Activated T-cell treated with anti-CD3 and anti-CD28 coated beads, Interleukin-2, amount 50 U/mL, for 72 hours (primary cell): ENCODE data around the gene CYP26C1. TPM values are rescaled to one million over a fixed set of nuclear protein-coding genes. Genes with fewer than 3 reads are reported as not detected.

Experiments
- ATAC-seq, 2 donors: fragments of 150-1000 bp; cut with Tn5 transposase; replicated peaks in 1 of 2; 2 replicates each; pipeline ENCODE4 v1.10.0; 2021; ENCODE audit warnings: moderate library complexity in 2 of 2, mild to moderate bottlenecking in 1 of 2
- DNase-seq, 2 donors: peaks; one replicate each; pipeline ENCODE4 v3.0.0; 2021 to 2022; ENCODE audit warnings: mixed read lengths in 1 of 2
- H3K27ac Mint-ChIP-seq: one replicate; pipeline ENCODE4 v1.8.0; 2022; ENCODE audit warnings: mild to moderate bottlenecking, moderate library complexity, mixed read lengths
- H3K27me3 Mint-ChIP-seq: one replicate; pipeline ENCODE4 v1.8.0; 2022; ENCODE audit warnings: low read depth, mixed read lengths
- H3K36me3 Mint-ChIP-seq, 2 donors: one replicate each; pipeline ENCODE4 v1.8.0; 2022; ENCODE audit warnings: mixed read lengths in 2 of 2, mild to moderate bottlenecking in 1 of 2; ENCODE audit not compliant: insufficient read depth in 2 of 2
- H3K4me1 Mint-ChIP-seq: one replicate; pipeline ENCODE4 v1.8.0; 2022; ENCODE audit warnings: low read depth, mixed read lengths
- H3K4me3 Mint-ChIP-seq, 2 donors: one replicate each; pipeline ENCODE4 v1.8.0; 2022; ENCODE audit warnings: mild to moderate bottlenecking in 2 of 2, mixed read lengths in 2 of 2, moderate library complexity in 2 of 2
- H3K9me3 Mint-ChIP-seq, 2 donors: one replicate each; pipeline ENCODE4 v1.8.0; 2022; ENCODE audit warnings: mixed read lengths in 2 of 2
- total RNA-seq, 2 donors: library from RNA; stranded (reverse); gene quantifications; one replicate each; pipeline ENCODE4 v1.2.3, GENCODE V29; 2022

The CYP26C1 gene
- total RNA-seq, 2 donors from 2014 or later: 0.05 TPM; not detected in 1

DNA sequence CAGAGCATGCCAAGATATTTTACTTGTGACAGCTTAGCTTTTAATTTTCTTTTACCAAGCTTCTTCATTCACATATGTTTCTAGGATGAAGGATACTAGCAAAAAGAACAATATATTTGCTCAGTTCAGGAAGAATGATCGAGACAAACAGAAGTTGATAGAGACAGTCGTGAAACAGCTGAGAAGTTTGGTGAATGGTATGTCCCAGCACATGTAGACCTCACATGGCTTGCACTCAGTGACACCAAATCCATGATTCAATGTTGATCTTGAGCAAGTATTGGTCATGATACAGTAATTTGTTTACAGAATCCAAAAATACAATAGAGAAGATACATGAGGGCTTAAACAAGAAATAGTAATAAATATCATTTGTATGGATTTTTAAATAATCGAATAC, 2.5 kb upstream of the CYP26C1 start:
- Mint-ChIP-seq H3K9me3 (no peaks in the 10 kb centered on the region), H3K36me3 (peaks cover 0 to 2% of the 10 kb centered on the region in 2 donors), H3K27ac (no peak overlapping the region), H3K4me1 (peaks cover 13% of the 10 kb centered on the region), H3K4me3 (no peak overlapping the region), H3K27me3 (peaks cover 24% of the 10 kb centered on the region)
- DNase-seq (no peak), ATAC-seq (no peak)

DNA sequence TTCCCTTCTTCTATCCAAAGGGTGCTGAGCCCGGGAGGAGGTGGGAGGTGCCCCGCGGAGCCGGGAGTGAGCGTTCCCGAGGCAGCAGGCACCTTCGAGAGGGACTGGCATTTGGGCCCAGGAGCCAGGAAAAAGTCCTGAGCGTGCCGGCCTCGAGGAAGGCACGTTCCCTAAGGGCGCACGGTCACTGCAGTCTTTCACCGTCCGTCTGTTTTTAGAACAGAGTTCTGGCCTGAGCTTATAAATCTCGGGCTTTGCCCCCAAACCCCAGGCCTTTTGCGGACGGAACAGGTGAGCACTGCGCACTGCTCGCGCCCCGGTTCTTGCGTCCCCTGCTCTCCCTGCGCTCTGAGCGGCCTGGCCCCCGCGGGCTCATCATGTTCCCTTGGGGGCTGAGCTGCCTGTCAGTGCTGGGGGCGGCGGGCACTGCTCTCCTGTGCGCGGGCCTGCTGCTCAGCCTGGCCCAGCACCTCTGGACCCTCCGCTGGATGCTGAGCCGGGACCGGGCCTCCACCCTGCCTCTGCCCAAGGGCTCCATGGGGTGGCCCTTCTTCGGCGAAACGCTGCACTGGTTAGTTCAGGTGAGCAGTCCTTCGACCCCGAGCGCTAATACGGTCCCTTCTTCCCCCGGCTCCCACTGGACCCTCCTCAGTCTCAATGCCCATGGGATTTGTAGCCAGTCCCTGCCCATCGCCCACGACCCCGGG, 442 bp downstream of the CYP26C1 start:
- no peak for DNase-seq
- peaks cover 0 to 2% of the 10 kb centered on the region in 2 donors for H3K36me3 Mint-ChIP-seq
- no peak overlapping the region for H3K27ac Mint-ChIP-seq
- peaks cover 48% of the 10 kb centered on the region for H3K27me3 Mint-ChIP-seq
- no peak for ATAC-seq
- H3K4me3 Mint-ChIP-seq: peak overlapping the region in 1 of 2 donors; percentile 82
- H3K9me3 Mint-ChIP-seq: no peaks in the 10 kb centered on the region
- peaks cover 13% of the 10 kb centered on the region for H3K4me1 Mint-ChIP-seq

DNA sequence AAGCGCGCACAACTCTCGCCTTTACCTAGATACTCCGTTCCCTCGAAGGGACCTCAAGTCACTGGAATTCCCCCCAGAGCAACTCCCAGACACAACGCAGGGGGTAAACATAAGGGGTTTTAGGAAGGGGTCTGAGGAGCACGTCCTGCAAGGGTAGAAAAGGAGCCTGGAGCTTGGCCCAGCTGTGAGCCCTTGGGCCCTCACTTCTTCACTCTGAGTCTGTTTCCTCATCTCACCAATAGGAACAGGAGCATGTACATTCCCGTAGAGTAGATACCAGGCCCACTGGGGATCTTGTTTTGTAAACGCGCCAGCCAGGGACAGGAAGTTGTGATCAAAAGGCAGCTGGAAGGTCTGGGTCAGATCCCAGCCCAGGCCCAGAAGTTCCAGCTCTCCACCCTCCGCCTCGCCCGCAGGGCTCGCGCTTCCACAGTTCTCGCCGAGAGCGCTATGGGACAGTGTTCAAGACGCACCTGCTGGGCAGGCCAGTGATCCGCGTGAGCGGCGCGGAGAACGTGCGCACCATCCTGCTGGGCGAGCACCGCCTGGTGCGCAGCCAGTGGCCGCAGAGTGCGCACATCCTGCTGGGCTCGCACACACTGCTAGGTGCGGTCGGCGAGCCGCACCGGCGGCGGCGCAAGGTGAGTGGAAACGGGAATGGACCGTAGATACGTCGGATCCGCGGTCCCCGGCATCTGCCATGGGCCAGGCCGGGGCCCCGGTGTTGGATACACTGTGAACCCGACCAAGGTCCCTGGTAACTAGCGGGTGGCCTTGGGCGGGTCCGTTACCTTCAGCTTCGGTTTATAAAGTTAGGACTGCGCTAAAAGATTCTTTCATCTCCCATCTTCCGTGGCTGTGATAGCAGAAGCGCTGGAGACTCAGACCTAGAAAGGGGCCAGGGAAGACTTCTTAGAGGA, 1.3 kb downstream of the CYP26C1 start:
- H3K27ac Mint-ChIP-seq: no peak overlapping the region
- ATAC-seq (peak; percentile 52 to 53), DNase-seq (no peak)
- H3K9me3 Mint-ChIP-seq: no peaks in the 10 kb centered on the region
- H3K4me1 Mint-ChIP-seq: peaks cover 13% of the 10 kb centered on the region
- H3K36me3 Mint-ChIP-seq: peaks cover 0 to 2% of the 10 kb centered on the region in 2 donors
- H3K4me3 Mint-ChIP-seq: peak overlapping the region; percentile 79 to 82
- peaks cover 54% of the 10 kb centered on the region for H3K27me3 Mint-ChIP-seq

DNA sequence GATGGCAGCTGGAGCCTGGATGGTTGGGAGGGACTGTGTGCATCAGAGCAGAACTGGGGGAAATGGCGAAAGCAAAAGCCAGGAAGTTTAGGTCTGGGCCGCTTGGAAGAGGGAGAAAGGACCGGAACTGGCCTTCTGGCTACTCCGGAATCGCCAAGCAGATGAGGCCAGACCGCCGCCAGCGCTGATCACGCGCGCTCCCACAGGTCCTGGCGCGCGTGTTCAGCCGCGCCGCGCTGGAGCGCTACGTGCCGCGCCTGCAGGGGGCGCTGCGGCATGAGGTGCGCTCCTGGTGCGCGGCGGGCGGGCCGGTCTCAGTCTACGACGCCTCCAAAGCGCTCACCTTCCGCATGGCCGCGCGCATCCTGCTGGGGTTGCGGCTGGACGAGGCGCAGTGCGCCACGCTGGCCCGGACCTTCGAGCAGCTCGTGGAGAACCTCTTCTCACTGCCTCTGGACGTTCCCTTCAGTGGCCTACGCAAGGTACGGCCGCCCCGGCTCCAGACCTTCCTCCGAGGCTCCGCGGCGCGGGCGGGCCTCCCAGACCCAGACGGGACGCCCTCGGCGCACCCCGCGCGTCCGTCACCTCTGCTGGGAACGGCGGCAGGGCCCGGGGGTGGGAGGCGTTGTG, 2.0 kb downstream of the CYP26C1 start:
- Mint-ChIP-seq H3K4me1 (peaks cover 13% of the 10 kb centered on the region), H3K27ac (no peak overlapping the region), H3K9me3 (no peaks in the 10 kb centered on the region), H3K36me3 (peaks cover 0 to 2% of the 10 kb centered on the region in 2 donors), H3K27me3 (peaks cover 61% of the 10 kb centered on the region), H3K4me3 (peak overlapping the region; percentile 79 to 82)
- ATAC-seq (peak; percentile 89 to 91), DNase-seq (peak; percentile 75 to 80)

DNA sequence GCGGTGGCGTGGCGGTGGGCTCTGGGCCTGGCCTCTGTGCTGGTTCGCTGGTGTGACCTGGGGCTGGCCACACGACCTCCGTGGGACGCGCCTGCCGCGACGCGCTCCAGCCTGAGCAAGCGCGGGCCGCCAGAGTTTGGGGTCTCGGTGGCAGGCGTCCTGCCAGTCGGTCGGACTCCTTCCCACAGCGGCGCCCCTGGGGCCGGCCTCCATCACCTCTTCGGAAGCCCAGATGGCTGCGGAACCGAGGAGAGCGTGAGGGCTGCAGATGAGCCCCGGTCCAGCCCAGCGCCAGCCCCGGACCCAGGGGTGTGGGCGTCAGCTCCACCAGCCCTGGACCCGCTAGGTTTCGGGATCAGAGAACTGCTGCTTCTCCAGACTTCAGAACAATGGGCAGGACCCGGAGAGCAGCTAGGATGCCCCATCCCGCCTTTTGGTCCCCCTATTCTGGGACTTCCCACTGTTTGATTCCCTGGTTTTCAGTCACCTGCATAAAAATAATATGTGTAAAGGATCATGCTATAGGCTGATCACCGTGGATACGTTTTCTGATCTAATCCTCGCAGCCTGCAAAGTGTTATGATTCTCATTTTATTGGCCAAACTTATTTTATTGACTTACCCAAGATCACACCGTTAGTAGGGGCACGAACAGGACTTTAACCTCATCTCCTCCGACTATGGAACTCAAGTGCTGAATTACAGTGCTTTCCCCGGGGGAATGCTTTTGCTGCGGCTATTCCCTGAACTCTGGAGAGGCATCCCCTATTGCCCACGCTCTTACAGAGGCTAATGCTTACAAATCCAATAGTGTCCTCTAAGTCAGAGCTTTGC, 2.8 kb downstream of the CYP26C1 start:
- H3K4me3 Mint-ChIP-seq: peak overlapping the region; percentile 66 to 72
- H3K4me1 Mint-ChIP-seq: peaks cover 16% of the 10 kb centered on the region
- peaks cover 0 to 2% of the 10 kb centered on the region in 2 donors for H3K36me3 Mint-ChIP-seq
- H3K27ac Mint-ChIP-seq: no peak overlapping the region
- DNase-seq (no peak), ATAC-seq (no peak)
- peaks cover 69% of the 10 kb centered on the region for H3K27me3 Mint-ChIP-seq
- no peaks in the 10 kb centered on the region for H3K9me3 Mint-ChIP-seq

DNA sequence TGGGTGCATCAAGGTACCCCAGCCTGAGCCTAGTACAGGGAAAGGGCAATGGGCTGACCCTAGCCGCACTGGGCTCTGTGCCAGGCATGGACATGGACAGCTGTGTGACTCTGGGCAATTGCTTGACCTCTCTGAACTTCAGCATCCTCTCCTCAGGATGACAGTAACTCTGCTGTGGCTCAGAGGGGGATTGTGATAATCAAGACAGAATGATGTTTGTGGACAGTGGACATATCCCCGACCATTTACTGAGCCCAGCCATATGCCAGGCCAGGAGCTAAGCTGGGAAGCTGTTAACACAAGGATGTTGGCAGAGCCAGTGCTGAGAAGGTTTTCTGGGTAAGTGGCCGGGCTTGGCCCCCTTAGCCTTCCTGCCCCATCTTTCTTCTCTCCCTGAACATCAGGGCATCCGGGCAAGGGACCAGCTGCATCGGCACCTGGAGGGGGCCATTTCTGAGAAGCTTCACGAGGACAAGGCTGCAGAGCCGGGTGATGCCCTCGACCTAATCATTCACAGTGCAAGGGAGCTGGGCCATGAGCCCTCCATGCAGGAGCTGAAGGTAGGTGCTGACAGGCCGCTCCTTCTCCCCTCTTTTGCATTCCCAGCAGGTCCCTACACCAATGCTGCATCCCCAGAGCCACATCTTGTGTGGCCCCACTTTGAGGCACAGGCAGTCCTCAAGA, 3.5 kb downstream of the CYP26C1 start:
- Mint-ChIP-seq H3K36me3 (peaks cover 0 to 2% of the 10 kb centered on the region in 2 donors), H3K27ac (no peak overlapping the region), H3K27me3 (peaks cover 76% of the 10 kb centered on the region), H3K4me3 (peak overlapping the region in 1 of 2 donors; percentile 66), H3K4me1 (peaks cover 23% of the 10 kb centered on the region), H3K9me3 (no peaks in the 10 kb centered on the region)
- ATAC-seq (no peak), DNase-seq (no peak)

DNA sequence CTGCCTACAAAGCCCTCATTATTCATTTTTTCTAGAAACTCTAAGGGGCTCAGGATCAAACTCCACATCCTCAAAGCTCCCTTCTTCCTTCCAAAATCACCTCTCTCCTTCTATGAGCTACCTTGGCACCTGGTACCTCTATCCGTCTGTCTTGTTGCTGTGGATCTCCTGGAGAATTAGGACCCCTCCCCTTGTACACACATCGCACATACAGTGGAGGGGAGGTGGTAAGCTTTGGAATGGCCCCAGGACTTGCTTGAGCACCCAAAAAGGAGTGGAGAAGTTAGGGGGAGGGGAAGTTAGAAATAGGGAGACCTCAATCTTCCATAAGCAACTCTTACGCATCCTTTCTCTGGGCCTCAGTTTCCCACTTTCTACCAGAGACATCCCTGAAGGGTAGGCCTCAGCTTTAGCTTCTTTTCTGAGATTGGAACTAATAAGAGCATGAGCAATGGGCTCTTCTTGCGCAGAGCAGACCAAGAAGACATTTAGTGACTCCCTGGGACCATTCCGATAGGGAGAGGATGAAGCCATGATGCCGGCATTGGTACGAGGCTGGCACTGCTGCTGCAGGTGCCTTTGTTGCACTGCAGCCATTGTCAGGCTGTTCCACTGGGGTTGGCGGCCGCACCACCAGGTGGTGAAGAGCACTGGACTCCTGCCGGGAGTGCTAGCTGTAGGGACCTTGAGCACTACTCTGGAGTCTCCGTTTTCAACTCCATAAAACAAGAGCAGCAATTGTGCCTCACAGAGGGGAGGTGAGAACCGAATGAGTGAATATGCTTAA, 4.5 kb downstream of the CYP26C1 start:
- Mint-ChIP-seq H3K27ac (no peak overlapping the region), H3K9me3 (no peaks in the 10 kb centered on the region), H3K27me3 (peaks cover 76% of the 10 kb centered on the region), H3K4me3 (no peak overlapping the region), H3K36me3 (no peaks in the 10 kb centered on the region), H3K4me1 (peaks cover 23% of the 10 kb centered on the region)
- no peak for ATAC-seq
- DNase-seq: no peak

DNA sequence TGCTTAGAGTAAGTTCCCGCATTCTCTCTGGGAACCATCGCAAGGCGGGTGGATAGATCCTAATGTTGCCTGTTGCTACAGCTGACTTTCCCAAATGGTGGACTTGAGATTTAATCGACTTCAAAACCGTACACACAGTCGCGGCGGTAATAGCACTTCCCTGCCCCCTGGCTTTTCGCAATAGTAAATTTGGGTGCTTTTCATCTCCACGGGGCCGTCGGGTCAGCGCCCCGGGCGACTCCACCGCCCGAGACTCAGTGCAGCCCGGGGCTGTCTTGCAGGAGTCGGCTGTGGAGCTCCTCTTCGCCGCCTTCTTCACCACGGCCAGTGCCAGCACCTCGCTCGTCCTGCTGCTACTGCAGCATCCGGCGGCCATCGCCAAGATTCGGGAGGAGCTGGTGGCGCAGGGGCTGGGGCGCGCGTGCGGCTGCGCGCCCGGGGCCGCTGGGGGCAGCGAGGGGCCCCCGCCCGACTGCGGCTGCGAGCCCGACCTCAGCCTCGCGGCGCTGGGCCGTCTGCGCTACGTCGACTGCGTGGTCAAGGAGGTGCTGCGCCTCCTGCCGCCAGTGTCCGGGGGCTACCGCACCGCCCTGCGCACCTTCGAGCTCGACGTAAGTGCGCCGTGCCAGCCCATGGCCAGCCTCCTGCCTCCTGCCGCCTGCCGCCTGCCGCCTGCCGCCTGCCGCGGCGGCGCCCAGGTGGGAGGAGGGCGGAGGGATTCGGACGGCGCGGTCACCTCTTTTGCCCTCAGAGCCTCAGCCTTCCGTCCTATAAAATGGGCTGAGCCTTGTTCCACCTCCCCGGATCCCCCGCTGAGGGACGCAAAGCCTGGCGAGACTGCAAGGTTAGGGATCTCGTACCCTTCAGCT, 5.3 kb downstream of the CYP26C1 start:
- no peaks in the 10 kb centered on the region for H3K36me3 Mint-ChIP-seq
- ATAC-seq: no peak
- H3K9me3 Mint-ChIP-seq: no peaks in the 10 kb centered on the region
- DNase-seq: no peak
- peak overlapping the region in 1 of 2 donors; percentile 36 for H3K4me3 Mint-ChIP-seq
- peaks cover 23% of the 10 kb centered on the region for H3K4me1 Mint-ChIP-seq
- peaks cover 84% of the 10 kb centered on the region for H3K27me3 Mint-ChIP-seq
- no peak overlapping the region for H3K27ac Mint-ChIP-seq

DNA sequence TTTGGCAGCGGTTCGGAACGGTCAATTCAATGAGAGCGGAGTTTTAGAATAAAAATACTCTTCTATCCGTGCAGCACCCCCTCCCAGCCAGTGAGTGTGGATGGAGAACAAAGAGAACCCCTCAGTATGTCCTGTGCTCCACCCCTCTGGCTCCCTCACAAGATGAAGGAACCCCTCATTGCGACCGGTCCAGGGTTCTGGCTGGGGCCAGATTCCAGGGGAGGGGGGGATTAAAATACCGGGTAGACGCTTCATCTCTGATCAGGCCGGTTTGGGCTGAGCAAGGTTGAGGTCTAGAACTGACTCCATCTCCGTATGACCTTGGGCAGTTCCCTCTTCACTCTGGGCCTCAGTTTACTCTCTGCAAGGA, 5.9 kb downstream of the CYP26C1 start:
- H3K27ac Mint-ChIP-seq: no peak overlapping the region
- H3K4me3 Mint-ChIP-seq: no peak overlapping the region
- H3K9me3 Mint-ChIP-seq: no peaks in the 10 kb centered on the region
- H3K27me3 Mint-ChIP-seq: peaks cover 87% of the 10 kb centered on the region
- ATAC-seq (no peak), DNase-seq (no peak)
- H3K36me3 Mint-ChIP-seq: no peaks in the 10 kb centered on the region
- H3K4me1 Mint-ChIP-seq: peaks cover 21% of the 10 kb centered on the region

DNA sequence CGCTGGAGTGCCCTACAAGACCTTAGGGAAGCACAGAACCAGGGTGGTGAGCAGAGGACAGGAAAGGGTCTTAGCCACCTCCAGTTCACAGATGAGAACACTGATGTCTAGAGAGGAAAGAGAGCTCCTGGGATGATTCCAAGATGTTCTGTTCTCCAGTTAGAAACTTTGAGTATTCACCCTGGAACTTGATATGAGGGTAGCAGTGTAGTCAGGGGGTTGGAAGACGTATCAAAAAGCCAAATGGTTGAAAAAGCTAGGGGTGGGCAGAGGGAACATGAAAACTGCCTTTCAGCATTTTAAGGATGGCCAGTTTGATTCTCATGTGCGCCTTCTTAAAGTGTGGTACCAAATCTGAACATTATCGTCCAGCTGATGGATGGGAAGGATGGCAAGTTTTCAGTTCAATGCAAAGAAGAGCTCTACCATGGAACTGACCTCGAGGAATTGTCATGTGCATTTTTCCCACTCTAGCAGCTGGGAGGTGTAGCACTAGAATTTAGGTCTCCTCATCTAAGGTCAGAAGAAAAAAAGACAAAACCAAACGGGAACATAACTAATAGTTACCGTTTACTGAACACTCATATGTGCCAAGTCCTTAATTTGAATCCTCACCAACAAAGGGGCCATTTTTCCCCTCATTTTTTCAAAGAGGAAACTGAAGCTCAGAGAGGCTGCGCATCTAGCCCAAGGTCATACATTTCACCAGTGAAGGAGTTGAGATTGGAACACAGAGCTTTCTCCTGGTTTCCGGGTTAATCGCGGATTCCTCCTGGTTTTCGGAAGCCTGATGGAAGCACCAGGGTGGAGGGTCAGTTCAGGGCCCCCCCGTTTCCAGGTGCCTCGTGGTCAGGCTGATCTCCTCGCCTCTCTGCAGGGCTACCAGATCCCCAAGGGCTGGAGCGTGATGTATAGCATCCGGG, 7.1 kb downstream of the CYP26C1 start:
- Mint-ChIP-seq H3K27ac (no peak overlapping the region), H3K4me1 (peaks cover 21% of the 10 kb centered on the region), H3K36me3 (no peaks in the 10 kb centered on the region), H3K4me3 (peak overlapping the region in 1 of 2 donors; percentile 14), H3K27me3 (peaks cover 88% of the 10 kb centered on the region), H3K9me3 (no peaks in the 10 kb centered on the region)
- no peak for DNase-seq
- no peak for ATAC-seq
